Occipital lobe (tissue), 2 donors: Measurements from ENCODE around the gene MSL1. TPM values are rescaled to one million over a fixed set of nuclear protein-coding genes. Genes with fewer than 3 reads are reported as not detected.
"Not testable (repeated sequence)": the region's sequence is repeated elsewhere in the genome, so short reads cannot be mapped to it uniquely, and the experiment has no call there.

Experiments
- DNase-seq: peaks from one replicate; lab custom pipeline; 2025; lab: John Stamatoyannopoulos, UW
- total RNA-seq: library from RNA; depleted of rRNA; stranded (reverse); fragments of >200 nt; gene quantifications from one replicate; pipeline ENCODE4 v1.2.3, GENCODE V29; 2014

Gene MSL1
- total RNA-seq, 1 donor from 2014 or later = 89.2 TPM

DNA sequence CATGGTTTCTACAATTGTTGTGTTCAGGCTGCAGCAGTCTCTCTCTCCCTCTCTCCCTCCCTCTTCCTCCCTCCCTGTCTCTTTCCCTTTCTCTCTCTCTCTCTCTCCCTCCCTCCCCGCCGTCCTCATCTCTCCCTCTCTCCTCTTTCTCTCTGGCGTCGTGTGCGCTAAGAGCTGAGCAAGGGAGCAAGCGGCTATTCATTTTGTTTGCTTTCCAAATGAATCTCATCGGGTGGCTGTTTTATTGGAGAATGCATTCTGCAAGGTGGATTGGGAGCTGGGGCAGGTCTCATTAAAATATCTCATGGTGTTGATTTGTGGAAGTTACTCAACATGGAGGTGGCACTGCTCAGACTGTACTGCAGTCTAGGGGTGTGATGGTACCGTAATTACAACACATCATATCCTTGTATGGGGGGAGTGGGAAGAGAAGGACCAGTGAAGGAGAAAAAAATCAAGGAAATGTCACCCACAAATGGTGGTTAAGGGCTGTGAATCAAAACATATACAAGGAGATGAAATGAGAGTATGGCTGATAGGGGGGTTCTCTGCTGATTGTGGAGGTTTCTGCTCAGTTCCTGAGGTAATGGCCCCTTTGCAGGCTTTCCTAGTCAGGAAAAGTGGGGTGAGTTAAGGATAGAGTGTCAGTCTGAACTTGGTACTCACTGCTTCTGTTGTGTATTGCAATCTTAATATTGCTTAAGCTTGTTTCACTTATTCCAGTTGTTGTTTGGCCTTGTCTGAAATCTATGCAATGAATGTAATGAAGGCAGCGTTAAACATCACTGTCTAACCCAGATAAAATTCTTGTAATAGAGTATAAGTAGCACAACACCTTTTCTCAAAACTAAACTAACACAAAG is 2.7 kb downstream of the MSL1 start:
- peak; percentile 36 for DNase-seq

DNA sequence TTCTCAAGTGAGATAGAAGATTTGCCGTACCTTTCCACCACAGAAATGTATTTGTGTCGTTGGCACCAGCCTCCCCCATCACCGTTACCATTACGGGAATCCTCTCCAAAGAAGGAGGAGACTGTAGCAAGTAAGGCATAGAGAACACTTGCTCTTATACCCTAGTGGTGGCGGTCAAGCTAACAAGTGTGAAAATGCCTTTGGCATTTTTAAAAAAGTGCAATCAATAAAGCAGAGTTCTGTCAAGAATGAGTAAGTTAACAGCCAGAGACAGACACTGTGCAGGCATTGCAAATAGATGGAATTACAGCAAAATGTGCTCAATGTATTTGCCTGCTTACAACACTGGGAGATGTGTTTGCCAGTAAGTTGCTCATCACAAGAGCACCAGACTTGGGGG is 7.7 kb downstream of the MSL1 start:
- DNase-seq = no peak

DNA sequence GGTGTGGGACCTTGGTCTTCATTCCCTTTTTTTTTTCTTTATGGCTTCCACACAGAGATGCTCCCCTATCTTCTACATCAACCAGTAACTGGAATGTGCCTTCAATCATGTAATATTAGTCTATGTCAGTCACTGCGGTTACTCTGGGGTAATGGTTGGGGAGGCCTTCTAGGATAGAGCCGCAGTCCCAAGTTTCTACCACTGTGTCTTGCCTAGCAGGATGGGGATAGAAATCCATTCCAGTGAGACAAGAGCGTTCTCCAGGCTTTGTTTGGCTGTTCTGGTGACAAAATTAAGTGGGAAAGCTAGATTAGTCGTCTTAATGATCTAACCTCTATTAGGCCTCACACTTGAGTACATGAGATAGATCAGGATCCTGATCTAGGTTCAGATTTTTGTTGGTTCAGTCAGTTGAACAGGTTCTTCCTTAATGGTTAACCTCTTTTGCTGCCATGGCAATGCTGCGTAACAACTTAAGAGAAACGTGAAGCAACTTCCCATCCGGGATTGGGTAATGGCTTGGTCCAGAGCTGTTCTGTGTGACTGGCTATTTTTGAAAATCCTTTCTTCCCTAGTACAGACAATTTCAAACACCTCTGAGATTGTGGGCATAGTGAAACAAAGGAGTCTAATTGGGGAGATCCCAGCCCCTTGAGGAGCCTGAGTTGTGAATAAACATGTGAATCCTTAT is 8.7 kb downstream of the MSL1 start:
- DNase-seq = no peak

DNA sequence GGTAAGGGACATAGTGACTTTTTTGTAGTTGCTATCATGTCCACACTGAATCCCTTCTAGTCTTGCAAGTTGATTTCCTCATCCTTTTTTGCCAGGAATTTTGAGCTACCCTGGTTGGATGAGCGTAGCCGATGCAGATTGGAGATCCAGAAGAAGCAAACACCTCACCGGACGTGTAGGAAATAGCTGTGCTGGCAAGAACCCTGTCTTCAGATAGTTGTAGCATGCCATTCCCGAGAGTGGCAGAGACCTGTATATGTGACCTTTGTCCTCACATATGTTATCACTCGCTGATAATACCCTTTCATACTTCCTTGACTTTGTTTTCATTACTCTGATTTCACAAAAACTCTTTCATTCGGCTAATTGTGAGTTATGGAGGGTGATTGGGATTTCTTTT is 12.4 kb downstream of the MSL1 start:
- DNase-seq = no peak

DNA sequence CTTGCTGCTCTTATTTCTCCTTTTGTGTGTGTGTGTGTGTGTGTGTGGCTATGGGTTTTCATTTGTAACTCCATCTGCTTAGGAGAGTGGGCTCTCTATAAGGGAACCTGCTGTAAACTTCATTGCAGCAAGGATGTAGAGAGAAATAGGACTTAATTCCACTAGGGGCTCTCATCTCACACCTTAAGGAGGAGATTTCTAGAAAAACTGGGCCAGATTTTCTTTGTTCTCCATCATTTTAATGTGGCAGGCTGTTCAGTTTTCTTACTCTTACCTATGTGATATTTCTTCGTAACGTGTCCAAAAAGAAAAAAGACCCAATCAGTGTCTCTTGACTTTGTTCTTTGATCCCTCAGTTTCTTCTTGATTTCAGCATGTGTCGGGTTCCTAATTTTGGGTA is 14.0 kb downstream of the MSL1 start:
- no peak for DNase-seq

DNA sequence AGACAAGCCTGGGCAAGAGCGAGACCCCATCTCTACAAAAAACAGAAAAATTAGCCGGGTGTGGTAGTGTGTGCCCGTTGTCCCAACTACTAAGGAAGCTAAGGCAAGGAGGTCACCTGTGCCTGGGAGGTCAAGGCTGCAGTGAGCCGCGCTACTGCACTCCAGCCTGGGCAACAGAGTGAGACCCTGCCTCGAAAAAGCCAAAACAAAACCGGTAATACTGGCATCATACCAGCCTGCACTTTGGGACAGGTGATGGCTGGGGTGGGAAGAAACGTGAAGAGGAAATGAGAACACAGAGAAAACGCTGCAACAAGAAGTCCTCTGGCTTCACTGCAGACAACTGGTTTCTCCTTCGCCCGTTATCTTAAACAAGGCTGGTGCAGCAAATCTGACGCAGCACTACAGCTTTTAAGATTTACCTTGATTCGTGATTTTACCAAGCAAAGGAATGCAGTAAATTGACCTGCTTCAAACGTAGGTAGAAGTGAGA is 17.8 kb downstream of the MSL1 start:
- DNase-seq = no peak

DNA sequence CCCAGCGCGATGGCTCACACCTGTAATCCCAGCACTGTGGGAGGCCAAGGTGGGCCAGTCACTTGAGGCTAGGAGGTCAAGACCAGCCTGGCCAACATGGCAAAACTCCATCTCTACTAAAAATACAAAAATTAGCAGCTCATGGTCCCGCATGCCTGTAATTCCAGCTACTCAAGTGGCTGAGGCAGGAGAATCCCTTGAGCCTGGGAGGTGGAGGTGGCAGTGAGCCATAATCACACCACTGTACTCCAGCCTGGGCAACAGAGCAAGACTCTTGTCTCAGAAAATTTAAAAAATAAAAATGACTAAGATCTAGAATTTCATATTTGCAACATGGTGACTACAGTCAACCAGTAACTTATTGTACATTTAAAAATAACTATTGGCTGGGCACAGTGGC is 21.4 kb downstream of the MSL1 start:
- DNase-seq = not testable (repeated sequence)

DNA sequence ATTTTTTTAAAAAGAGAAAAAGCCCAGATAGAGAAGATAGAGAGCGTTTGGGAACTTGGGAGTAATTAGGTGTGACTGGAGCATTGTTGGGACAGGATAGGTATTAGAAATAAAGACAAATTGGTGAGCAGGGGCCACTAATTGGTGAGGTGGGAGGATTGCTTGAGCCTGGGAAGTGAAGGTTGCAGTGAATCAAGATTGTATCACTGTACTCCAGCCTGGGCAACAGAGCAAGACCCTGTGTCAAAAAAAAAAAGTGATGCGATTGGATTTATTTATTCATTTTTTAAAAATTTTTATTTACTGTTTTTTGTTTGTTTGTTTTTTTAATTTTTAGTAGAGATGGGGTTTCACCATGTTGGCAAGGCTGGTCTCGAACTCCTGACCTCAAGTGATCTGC is 23.7 kb downstream of the MSL1 start:
- DNase-seq = no peak

DNA sequence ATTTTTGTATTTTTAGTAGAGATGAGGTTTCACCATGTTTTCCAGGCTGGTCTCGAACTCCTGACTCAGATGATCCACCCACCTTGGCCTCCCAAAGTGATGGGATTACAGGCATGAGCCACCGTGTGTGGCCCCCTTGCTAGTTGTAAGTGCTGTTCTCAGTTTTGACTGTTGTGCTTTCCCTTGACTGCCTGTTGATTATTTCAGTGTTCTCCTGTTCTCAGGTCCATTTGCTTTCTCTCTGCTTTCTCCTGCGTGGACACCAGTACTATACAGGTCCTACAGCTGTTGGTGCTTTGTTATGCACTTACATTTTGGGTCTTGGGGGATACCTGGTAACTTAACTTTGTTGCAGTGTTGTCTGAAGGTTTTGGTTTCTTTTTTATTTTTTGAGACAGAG is 26.8 kb downstream of the MSL1 start:
- no peak for DNase-seq

DNA sequence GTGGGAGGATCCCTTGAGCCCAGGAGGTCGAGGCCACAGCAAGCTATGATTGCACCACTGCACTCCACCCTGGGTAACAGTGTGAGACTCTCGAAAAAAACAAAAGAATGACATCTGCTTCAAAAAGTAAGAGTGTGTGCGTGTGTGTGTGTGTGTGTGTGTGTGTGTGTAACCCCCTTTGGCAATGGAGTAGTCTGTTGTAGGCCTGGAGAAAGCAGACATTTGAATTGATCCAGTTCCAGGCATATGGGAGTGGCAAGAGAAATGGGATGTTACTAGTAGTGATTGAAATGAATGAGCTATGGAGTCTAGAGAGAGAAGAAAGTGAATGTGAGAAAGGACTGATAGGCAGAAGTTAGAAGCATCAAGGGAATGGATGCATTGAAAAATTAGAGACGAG is 28.5 kb downstream of the MSL1 start:
- DNase-seq = no peak

DNA sequence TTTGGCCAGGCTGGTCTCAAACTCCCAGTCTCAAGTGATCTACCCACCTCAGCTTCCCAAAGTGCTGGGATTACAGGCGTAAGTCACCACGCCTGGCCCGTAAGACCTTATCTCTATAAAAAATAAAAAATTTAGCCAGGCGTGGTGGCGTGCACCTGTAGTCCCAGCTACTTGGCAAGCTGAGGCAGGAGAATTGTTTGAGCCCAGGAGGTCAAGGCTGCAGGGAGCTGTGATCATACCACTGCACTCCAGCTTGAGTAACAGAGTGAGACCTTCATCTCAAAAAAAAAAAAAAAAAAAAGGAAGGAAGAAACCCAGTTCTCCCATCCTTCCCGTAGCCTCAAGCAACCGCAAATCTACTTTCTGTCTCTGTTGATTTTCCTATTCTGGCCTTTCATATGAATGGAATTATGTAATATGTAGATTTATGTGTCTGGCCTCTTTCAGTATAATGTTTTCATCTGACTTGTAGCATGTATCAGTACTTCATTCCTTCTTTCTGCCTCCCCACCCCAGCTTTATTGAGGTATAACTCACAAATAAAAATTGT is 29.7 kb downstream of the MSL1 start:
- no peak for DNase-seq

DNA sequence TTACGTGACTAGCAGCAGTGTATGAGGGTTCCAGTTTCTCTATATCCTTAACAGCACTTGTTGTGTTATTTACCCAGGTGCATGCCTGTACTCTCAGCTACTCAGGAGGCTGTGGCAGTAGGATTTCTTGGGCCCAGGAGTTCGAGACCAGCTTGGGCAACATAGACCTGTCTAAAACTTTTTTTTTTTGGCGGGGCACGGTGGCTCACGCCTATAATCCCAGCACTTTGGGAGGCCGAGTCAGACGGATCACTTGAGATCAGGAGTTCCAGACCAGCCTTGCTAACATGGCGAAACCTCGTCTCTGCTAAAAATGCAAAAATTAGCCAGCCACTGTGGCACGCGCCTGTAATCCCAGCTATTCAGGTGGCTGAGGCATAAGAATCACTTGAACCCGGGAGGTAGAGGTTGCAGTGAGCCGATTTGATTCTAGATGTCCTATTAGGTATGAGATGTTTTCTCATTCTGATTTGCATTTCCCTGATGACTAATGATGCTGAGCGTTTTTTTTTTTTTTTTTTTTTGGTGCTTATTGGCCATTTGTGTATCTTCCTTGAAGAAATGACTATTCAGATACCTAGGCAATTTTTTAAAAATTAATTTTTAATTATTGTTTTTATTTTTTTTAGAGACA is 31.9 kb downstream of the MSL1 start:
- no peak for DNase-seq

DNA sequence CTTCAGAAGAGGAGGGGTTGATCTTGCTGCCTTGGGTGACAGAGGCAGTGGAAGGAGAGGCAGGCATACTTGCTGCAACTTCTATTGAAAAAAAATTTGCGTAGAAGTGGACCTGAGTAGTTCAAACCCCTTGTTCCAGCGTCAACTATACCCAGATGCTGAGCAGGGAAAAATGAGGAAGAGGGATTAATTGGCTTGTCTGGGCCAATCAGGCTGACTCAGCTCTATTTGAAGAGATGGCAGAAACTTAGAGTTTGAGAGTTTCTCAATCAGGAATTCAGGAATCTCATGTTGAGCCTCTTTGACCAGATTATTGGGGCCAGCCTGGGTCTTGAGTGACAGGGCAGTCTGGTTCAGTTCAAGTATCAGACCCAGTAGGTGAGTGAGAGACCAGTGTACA is 36.2 kb downstream of the MSL1 start:
- no peak for DNase-seq

DNA sequence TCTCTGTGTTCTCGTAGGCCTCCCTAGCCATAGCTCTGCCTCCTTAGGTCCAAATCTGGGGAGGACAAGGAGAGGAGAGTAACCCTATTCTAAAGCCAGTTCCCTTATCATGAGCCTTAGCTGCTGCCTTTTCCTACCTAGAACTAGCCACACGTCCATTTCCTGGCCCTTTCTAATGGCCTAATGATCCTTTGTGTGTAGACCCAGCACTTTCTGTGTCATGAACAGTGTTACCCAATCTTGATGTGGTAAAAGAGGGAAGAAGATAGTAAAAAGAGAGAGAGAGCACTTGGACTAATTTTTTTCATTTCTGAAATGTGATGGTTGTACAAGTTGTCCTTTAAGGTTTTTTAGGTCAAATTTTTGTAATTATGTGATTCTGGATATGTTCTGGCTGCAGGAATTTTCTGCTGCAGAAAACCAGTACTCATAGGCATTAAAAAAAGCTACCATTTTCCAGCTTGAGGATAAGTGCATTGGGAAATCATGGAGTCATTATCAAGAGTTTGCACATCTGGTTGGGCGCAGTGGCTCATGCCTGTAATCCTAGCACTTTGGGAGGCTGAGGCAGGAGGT is 36.8 kb downstream of the MSL1 start:
- DNase-seq = no peak

DNA sequence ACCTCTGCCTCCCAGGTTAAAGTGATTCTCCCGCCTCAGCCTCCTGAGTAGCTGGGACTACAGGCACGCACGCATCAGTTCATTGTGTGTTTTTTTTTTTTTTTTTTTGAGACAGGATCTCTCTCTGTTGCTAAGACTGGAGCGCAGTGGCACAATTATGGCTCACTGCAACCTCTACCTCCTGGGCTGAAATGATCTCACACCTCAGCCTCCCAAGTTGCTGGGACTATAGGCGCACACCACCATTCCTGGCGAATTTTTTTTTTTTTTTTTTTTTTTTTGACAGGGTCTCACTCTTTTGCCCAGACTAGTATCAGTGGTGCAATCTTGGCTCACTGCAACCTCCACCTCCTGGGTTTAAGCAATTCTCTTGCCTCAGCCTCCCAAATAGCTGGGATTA is 37.7 kb downstream of the MSL1 start:
- DNase-seq = no peak

DNA sequence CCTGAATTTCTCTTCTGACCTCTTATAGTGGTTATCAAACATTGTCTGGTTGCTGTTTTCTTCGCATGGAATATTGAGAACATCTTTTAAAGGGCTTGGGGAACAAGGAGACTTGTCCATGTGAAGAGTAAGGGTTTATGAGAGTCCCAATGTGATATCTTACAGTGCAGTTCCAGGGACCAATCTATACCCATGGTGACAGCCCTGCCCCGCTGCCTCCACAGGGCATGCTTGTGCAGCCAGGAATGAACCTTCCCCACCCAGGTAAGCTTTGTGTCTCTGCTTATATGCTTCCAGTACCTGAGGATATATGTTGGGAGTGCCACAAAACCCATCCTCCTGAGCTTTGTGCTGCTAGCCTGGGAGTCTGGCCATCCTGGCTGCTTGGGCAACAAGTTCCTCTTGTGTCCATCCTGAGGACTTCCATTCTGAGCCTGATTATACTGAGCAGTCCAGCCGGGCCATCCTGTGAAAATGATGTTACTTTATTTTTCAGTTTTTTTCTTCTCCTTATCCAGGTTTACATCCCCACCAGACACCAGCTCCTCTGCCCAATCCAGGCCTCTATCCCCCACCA is 46.0 kb downstream of the MSL1 start:
- no peak for DNase-seq

DNA sequence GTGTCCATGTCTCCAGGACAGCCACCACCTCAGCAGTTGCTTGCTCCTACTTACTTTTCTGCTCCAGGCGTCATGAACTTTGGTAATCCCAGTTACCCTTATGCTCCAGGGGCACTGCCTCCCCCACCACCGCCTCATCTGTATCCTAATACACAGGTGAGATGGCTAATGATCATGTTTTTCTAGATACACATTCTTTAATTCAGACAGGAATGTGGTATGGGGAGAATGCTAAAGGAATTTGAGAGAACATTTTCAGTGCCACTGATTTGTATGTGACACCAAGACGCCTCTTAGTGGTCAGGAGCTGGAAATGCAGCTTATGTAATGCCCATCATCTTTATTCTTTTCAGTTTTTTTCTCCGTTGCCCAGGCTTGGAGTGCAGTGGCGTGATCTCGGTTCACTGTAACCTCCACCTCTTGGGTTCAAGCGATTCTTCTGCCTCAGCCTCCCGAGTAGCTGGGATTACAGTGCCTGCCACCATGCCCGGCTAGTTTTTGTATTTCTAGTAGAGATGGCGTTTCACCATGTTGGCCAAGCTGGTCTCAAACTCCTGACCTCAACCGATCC is 46.6 kb downstream of the MSL1 start:
- DNase-seq = no peak

DNA sequence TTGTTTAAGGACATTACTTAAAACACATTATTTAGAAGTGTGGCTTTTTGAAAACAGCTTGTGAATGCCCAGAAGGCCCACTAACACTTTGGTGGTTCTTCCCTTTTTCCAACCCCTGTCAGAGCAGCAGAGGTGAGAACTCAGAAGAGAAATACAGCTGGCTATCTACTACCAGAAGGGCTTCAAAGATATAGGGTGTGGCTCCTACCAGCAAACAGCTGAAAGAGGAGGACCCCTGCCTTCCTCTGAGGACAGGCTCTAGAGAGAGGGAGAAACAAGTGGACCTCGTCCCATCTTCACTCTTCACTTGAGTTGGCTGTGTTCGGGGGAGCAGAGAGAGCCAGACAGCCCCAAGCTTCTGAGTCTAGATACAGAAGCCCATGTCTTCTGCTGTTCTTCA is 48.6 kb downstream of the MSL1 start:
- no peak for DNase-seq

DNA sequence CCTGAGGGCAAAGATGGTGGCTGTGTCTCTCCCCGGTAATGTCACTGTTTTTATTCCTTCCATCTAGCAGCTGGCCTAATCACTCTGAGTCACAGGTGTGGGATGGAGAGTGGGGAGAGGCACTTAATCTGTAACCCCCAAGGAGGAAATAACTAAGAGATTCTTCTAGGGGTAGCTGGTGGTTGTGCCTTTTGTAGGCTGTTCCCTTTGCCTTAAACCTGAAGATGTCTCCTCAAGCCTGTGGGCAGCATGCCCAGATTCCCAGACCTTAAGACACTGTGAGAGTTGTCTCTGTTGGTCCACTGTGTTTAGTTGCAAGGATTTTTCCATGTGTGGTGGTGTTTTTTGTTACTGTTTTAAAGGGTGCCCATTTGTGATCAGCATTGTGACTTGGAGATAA is 50.0 kb downstream of the MSL1 start:
- DNase-seq = no peak

DNA sequence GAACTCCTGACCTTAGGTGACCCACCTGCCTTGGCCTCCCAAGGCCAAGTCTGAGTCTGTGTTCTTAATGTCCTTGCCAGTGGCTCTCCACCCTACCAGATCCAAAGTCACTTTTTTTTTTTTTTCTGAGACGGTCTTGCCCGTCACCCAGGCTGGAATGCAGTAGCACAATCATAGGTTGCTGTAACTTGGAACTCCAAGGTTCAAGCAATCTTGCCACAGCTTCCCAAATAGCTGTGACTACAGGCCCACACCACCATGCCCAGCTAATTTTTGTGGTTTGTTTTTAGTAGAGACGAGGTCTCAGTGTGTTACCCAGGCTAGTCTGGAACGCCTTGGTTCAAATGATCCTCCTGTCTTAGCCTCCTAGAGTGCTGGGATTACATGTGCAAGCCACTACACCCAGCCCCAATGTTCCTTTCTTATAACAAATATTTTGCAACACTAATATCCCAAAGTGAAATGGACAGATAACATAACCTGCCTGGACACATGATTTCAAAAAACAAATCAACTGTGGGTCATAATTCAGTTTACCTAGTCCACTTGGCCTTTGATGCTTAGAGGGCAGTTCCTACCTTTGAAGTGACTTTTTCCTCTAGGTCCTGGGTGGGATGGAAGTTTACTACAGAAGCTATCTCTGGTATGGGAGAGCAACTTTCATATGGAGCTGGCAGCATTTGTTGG is 51.5 kb downstream of the MSL1 start:
- DNase-seq = no peak

DNA sequence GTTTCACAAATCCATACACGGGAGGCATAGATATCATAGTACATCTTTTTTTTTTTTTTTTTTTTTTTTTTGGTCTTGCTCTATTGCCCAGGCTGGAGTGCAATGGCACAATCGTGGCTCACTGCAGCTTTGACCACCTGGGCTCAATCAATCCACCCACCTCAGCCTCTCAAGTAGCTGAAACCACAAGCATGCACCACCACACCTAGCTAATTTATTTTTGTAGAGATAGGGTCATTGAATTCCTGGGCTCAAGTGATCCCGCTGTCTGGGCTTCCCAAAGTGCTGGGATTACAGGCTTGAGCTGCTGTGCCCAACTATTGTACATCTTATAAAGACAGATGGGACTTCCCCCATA is 52.0 kb downstream of the MSL1 start:
- no peak for DNase-seq
